ENCODE measurements around the gene ZSCAN10.
"Not testable (repeated sequence)": the region's sequence is repeated elsewhere in the genome, so short reads cannot be mapped to it uniquely, and the experiment has no call there.

- TF ChIP-seq POLR2AphosphoS5, POLR2A, TAF1 (IDR thresholded peaks at IDR 0.05; ENCODE audit: low read depth, low read length): not testable (repeated sequence)
Observed at GRCh38 chr16:3069146-3069545, 29.9 kb downstream of the ZSCAN10 start.

Measured in GM12891 (cell line).